Measurements from ENCODE around the gene PTHLH. TPM values are rescaled to one million over a fixed set of nuclear protein-coding genes. Genes with fewer than 3 reads are reported as not detected.

PTHLH gene
- total RNA-seq (2014; rRNA removed; shearing (Covaris generic)), result 3.5 and 3.6 TPM in 2 replicates

DNA sequence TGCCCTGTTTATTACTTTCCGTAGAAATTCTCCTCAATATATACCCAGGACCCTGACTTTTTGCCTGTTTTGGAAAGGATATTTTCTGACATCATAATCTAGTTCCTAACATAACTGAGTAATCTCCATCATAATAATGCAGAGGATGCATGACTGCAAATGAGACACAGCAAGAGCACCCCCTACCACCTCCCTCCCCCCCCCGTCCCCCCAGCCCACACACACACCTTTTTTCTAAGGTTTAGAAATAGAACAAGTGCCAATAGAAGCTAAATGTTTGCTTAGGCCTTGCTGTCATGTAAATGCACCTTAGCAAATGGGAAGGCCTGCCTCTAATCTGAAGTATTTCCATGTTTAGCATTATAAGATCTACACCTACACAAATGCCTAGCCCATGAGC is at the start of gene PTHLH:
TSS of gene PTHLH (minus strand) at position 13 of the 400 bp plus-strand sequence. CDS start 3,239 bp downstream, outside the sequence.
- H3K9me3 ChIP-seq (replicated peaks), result no peaks in the 10 kb centered on the region

GRCh38 chr12:28021704-28022103 is 49.2 kb upstream of the PTHLH start:
- Histone ChIP-seq H3K4me3 (no peak overlapping the region), H3K4me1 (peaks cover 20% of the 10 kb centered on the region), H3K9me3 (replicated peaks) (0 out of 2 replicates have a peak, but pooled peaks cover 5% of the 10 kb centered on the region), H3K36me3 (no peaks in the 10 kb centered on the region), H3K27me3 (no peaks in the 10 kb centered on the region), H3K27ac (no peak overlapping the region)
- DNase-seq, result no peak

More for the DNA sequence above, at the start of gene PTHLH:
- H3K4me1 ChIP-seq, result peaks cover 7% of the 10 kb centered on the region
- no peak for DNase-seq
- no peak within 1 kb of the TSS for H3K4me3 ChIP-seq
- H3K27ac ChIP-seq, result no peak within 1 kb of the TSS; the same call in 1 of the 2 replicates
- H3K36me3 ChIP-seq, result no peaks in the 10 kb centered on the region
- no peaks in the 10 kb centered on the region for H3K27me3 ChIP-seq

GRCh38 chr12:28017873-28018255 is 45.3 kb upstream of the PTHLH start:
- no peaks in the 10 kb centered on the region for H3K4me1 ChIP-seq
- no peaks in the 10 kb centered on the region for H3K36me3 ChIP-seq
- H3K27ac ChIP-seq, result no peak overlapping the region
- no peak overlapping the region for H3K4me3 ChIP-seq
- H3K9me3 ChIP-seq (replicated peaks), result 0 out of 2 replicates have a peak, but pooled peaks cover 5% of the 10 kb centered on the region
- no peak for DNase-seq
- H3K27me3 ChIP-seq, result no peaks in the 10 kb centered on the region

DNA sequence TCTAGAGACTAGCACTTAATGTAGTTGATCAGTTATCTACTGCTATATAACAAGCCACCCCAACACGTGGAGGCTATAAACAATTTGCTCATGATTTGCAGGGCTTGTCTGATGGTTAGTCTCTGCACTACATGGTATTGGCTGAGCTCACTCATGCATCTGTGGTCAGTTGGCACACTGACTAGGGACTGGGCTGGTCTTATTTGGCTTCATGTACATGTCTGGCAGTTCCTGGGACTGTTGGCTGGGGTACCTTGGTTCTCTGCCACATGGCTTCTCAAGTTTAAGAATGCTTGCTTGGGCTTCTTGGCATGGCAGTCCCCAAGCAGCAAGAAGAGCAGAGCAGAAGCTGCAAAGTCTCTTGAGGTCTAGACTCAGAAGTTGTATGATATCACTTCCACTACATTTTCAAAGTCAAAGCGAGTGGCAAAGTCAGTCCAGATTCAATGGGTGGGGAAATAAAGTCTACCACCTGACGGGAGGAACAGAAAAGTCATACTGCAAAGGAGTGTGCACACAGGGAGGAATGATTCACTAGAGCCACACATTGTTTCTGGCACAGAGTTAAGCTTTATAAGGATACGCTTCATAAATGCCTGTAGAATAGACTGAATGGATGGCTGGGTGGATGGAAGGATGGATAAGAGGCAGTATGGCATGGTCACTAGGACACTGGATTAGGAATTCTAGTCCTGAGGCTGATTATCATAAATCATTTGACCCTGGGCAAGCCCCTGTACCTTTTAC is 44.8 kb upstream of the PTHLH start:
- no peaks in the 10 kb centered on the region for H3K27me3 ChIP-seq
- DNase-seq, result no peak
- H3K36me3 ChIP-seq, result no peaks in the 10 kb centered on the region
- H3K9me3 ChIP-seq (replicated peaks), result 0 out of 2 replicates have a peak, but pooled peaks cover 5% of the 10 kb centered on the region
- H3K27ac ChIP-seq, result no peak overlapping the region
- no peak overlapping the region for H3K4me3 ChIP-seq
- no peaks in the 10 kb centered on the region for H3K4me1 ChIP-seq

- no peak overlapping the region for H3K27ac ChIP-seq
- no peak for DNase-seq
- no peaks in the 10 kb centered on the region for H3K27me3 ChIP-seq
- H3K36me3 ChIP-seq, result no peaks in the 10 kb centered on the region
- H3K9me3 ChIP-seq (replicated peaks), result no peaks in the 10 kb centered on the region
- no peak overlapping the region for H3K4me3 ChIP-seq
- peaks cover 3% of the 10 kb centered on the region; the same call in 1 of the 2 replicates for H3K4me1 ChIP-seq
Observed at GRCh38 chr12:28015165-28015564, 42.6 kb upstream of the PTHLH start.

- H3K27ac ChIP-seq, result no peak overlapping the region
- no peaks in the 10 kb centered on the region for H3K9me3 ChIP-seq (replicated peaks)
- no peaks in the 10 kb centered on the region for H3K36me3 ChIP-seq
- H3K27me3 ChIP-seq, result no peaks in the 10 kb centered on the region
- no peak overlapping the region for H3K4me3 ChIP-seq
- DNase-seq, result no peak
- peaks cover 3% of the 10 kb centered on the region; the same call in 1 of the 2 replicates for H3K4me1 ChIP-seq
Observed at GRCh38 chr12:28014196-28014595, 41.7 kb upstream of the PTHLH start.

GRCh38 chr12:28012333-28012918 is 39.9 kb upstream of the PTHLH start:
- 0 out of 2 replicates have a peak, but pooled peaks cover 4% of the 10 kb centered on the region for H3K9me3 ChIP-seq (replicated peaks)
- H3K27me3 ChIP-seq, result no peaks in the 10 kb centered on the region
- H3K4me1 ChIP-seq, result peaks cover 3% of the 10 kb centered on the region; the same call in 1 of the 2 replicates
- H3K36me3 ChIP-seq, result no peaks in the 10 kb centered on the region
- H3K4me3 ChIP-seq, result no peak overlapping the region
- no peak for DNase-seq
- no peak overlapping the region for H3K27ac ChIP-seq

DNA sequence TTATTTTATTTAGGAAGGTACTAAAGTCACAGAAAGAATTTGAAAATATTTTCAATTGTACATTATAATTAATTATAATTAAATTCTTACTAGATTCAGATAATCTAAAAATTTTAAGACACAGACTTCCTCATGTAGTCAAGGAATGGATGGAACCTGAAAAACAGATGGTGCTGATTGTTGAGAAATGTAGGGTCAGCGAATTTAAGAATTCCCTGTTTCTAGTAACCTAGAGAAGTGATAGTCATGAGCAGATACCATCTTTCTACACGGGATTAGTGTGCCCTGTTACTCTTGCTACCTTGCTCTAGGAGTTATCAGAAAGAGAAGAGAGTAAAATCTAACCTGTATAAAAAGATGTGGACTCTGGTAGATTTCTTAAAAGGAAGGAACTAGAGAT is 37.5 kb upstream of the PTHLH start:
- Histone ChIP-seq H3K27ac (no peak overlapping the region), H3K4me3 (no peak overlapping the region), H3K4me1 (peaks cover 3% of the 10 kb centered on the region; the same call in 1 of the 2 replicates)

GRCh38 chr12:27999970-28000369 is 27.4 kb upstream of the PTHLH start:
- Histone ChIP-seq H3K4me1 (no peaks in the 10 kb centered on the region), H3K36me3 (no peaks in the 10 kb centered on the region), H3K9me3 (replicated peaks) (no peaks in the 10 kb centered on the region), H3K4me3 (no peak overlapping the region), H3K27me3 (no peaks in the 10 kb centered on the region), H3K27ac (no peak overlapping the region)
- no peak for DNase-seq

More for the DNA sequence above, 37.5 kb upstream of the PTHLH start:
- H3K9me3 ChIP-seq (replicated peaks), result peaks cover 8% of the 10 kb centered on the region; the same call in 1 of the 2 replicates
- no peak for DNase-seq
- H3K36me3 ChIP-seq, result no peaks in the 10 kb centered on the region
- no peaks in the 10 kb centered on the region for H3K27me3 ChIP-seq

DNA sequence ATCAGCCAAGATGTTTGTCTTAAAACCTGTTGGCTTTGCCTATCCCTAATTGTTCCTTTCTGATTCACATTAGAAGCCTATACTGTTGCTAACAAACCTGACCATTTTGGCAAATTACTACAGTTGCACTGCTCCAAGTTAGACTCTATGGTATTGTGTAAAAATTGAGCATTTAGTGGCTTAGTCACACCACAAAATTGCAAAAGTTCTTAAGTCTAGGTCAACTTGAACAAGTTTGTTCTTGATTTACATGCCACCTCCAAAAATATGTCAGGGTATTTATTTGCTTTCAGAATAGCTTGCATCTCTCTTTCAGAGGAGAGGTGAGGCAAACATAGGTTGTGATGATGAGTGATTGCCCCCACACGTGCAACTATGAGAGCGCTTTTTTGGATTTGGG is 27.0 kb upstream of the PTHLH start:
- Histone ChIP-seq H3K9me3 (replicated peaks) (no peaks in the 10 kb centered on the region), H3K36me3 (no peaks in the 10 kb centered on the region), H3K27me3 (no peaks in the 10 kb centered on the region), H3K4me1 (no peaks in the 10 kb centered on the region; the same call in 1 of the 2 replicates), H3K27ac (no peak overlapping the region), H3K4me3 (no peak overlapping the region)
- DNase-seq, result no peak

- Histone ChIP-seq H3K27ac (no peak overlapping the region), H3K9me3 (replicated peaks) (no peaks in the 10 kb centered on the region)
Observed at GRCh38 chr12:27998658-27999057, 26.1 kb upstream of the PTHLH start.

DNA sequence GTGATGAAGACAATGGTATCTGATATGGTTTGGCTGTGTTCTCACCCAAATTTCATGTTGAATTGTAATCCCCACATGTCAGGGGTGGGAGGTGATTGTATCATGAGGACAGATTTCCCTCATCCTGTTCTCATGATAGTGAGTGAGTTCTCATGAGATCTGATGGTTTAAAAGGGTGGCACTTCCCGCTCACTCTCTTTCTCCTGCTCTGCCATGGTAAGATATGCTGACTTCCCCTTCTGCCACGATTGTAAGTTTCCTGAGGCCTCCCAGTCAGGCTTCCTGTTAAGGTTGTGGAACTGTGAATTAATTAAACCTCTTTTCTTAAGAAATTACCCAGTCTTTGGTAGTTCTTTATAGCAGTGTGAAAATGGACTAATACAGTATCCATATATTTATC is 25.6 kb upstream of the PTHLH start:
- Histone ChIP-seq H3K9me3 (replicated peaks) (no peaks in the 10 kb centered on the region), H3K27ac (no peak overlapping the region), H3K4me3 (no peak overlapping the region), H3K36me3 (no peaks in the 10 kb centered on the region), H3K4me1 (no peaks in the 10 kb centered on the region; the same call in 1 of the 2 replicates), H3K27me3 (no peaks in the 10 kb centered on the region)
- no peak for DNase-seq

More at GRCh38 chr12:27998658-27999057, 26.1 kb upstream of the PTHLH start:
- Histone ChIP-seq H3K4me3 (no peak overlapping the region), H3K4me1 (no peaks in the 10 kb centered on the region; the same call in 1 of the 2 replicates), H3K27me3 (no peaks in the 10 kb centered on the region), H3K36me3 (no peaks in the 10 kb centered on the region)
- DNase-seq, result no peak

DNA sequence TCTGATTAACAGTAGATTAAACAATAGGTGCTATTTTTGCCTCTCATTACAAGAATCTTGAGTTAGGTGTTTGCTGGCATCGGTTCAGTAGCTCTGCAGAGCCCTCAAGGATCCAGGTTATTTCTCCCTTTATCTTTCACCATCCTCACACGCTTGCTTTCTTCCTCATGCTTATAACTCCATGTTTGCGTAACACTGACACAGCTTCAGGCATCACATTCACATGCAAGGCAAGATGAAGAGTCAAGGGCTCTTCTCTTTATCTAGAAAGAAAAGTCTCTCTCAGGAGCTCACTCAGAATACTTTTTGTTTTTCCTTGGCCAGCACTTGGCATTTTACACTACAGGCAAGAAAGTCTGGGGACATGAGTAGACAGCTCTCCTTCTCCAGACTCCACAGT is 24.2 kb upstream of the PTHLH start:
- H3K36me3 ChIP-seq, result no peaks in the 10 kb centered on the region
- no peaks in the 10 kb centered on the region; the same call in 1 of the 2 replicates for H3K4me1 ChIP-seq
- H3K4me3 ChIP-seq, result no peak overlapping the region
- no peaks in the 10 kb centered on the region for H3K27me3 ChIP-seq
- H3K9me3 ChIP-seq (replicated peaks), result no peaks in the 10 kb centered on the region
- no peak for DNase-seq
- H3K27ac ChIP-seq, result no peak overlapping the region

DNA sequence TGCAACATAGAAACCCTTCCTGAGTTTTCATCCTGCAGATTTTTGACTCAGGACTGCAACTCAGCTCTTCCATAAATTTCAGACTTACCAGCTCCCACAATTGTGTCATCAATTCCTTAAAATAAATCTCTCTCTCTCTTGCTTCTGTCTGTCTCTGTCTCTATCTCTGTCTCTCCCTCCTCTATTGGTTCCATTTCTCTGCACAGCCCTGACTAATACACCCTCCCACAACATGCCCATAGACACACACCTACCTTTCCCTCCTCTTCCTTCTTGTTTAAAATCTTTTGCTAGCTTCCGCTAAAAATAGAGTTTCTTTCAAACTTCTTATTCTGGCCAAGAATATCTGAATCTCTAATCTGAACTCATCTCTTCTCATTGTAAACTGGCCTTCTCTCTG is 22.9 kb upstream of the PTHLH start:
- Histone ChIP-seq H3K36me3 (no peaks in the 10 kb centered on the region), H3K27ac (no peak overlapping the region), H3K4me1 (peaks cover 2% of the 10 kb centered on the region; the same call in 1 of the 2 replicates), H3K4me3 (no peak overlapping the region), H3K27me3 (no peaks in the 10 kb centered on the region), H3K9me3 (replicated peaks) (peaks cover 7% of the 10 kb centered on the region; the same call in 1 of the 2 replicates)
- DNase-seq, result no peak

DNA sequence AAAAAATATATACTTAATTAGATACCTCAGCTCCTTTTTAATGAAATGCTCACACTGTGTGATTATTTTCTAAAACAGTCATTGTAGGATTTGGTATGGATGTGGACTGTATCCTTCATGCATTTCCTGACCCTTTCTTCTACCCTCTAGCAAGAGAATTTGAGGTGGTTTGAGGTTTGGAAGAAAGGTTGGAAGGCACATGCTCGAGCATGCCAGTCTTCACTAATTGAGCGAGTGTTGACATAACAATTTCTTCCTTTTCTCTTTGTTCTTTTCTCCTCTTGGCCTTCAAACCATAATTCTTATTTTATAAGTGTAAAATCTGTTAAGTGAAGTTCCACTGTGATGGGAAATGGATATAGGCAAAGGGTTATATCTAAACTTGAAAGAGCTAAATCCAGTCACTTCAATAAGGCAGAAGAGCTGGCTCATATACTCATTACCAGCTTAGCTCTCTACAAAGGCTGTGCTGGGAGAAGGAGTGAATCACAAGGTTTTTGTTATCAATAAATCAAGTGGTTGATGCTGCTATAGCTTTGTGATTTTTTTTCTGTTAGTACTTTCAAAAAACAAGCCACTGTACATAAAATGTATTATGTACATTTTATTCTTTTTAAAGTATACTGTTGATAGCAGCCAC is 16.2 kb upstream of the PTHLH start:
- no peaks in the 10 kb centered on the region for H3K27me3 ChIP-seq
- H3K4me3 ChIP-seq, result no peak overlapping the region
- H3K4me1 ChIP-seq, result peaks cover 27% of the 10 kb centered on the region
- 0 out of 2 replicates have a peak overlapping the region, but pooled peaks have one; percentile 0 for H3K27ac ChIP-seq
- peaks cover 12% of the 10 kb centered on the region; the same call in 1 of the 2 replicates for H3K9me3 ChIP-seq (replicated peaks)
- DNase-seq, result no peak
- H3K36me3 ChIP-seq, result no peaks in the 10 kb centered on the region
